ENCODE results near the gene HSD17B14. TPM values are rescaled to one million over a fixed set of nuclear protein-coding genes. Genes with fewer than 3 reads are reported as not detected.

The HSD17B14 gene
- total RNA-seq, 1 experiment from 2014 or later, result 11.2 TPM

GRCh38 chr19:48845384-48845783 lies 9.1 kb upstream of the HSD17B14 start:
- Mint-ChIP-seq H3K9me3 (no peaks in the 10 kb centered on the region), H3K4me3 (no peak overlapping the region), H3K4me1 (peaks cover 4 to 8% of the 10 kb centered on the region in 2 experiments), H3K27me3 (ENCODE audit: low read depth) (no peaks in the 10 kb centered on the region), H3K27ac (no peak overlapping the region), H3K36me3 (ENCODE audit: insufficient read depth in 1 of 3, low read depth in 3 of 3) (peaks cover 4 to 30% (median 23%) of the 10 kb centered on the region in 3 experiments)
- Histone ChIP-seq H3T11ph (ENCODE audit: low read length) (no peak overlapping the region), H3K79me1 (ENCODE audit: insufficient read depth, low read depth, low read length, poor library complexity, severe bottlenecking) (no peaks in the 10 kb centered on the region), H3K79me2 (ENCODE audit: insufficient read depth, low read length) (no peaks in the 10 kb centered on the region), H2BK20ac (ENCODE audit: low read depth, low read length, poor library complexity, severe bottlenecking) (no peak overlapping the region), H4K91ac (ENCODE audit: insufficient read length, low read depth, low read length) (no peak overlapping the region), H3K14ac (ENCODE audit: insufficient read depth, low read length) (no peak overlapping the region), H2AFZ (ENCODE audit: low read length) (no peak overlapping the region), H2AK5ac (ENCODE audit: insufficient read length, low read length) (no peak overlapping the region), H2BK120ac (ENCODE audit: low read depth, low read length, poor library complexity, severe bottlenecking) (no peak overlapping the region), H3K4me2 (ENCODE audit: insufficient read depth, insufficient read length, low read length) (no peak overlapping the region), H3K9ac (ENCODE audit: extremely low read depth, insufficient read length, low read length) (no peak overlapping the region), H3K23ac (ENCODE audit: insufficient read length, low read depth, low read length) (no peak overlapping the region), H3K27ac (ENCODE audit: insufficient read length, low read depth, low read length) (no peak overlapping the region), H2BK15ac (ENCODE audit: low read depth, low read length) (no peak overlapping the region), H2BK5ac (ENCODE audit: insufficient read length, low read length) (no peak overlapping the region), H3K27me3 (ENCODE audit: insufficient read depth, low read length) (no peaks in the 10 kb centered on the region), H3K18ac (ENCODE audit: insufficient read length, low read depth, low read length) (no peak overlapping the region), H4K8ac (replicated peaks; ENCODE audit: insufficient read length, low read depth, low read length) (no peak overlapping the region), H3K23me2 (ENCODE audit: insufficient read length, low read depth, low read length, poor library complexity, severe bottlenecking) (no peaks in the 10 kb centered on the region), H2BK12ac (ENCODE audit: insufficient read length, low read depth, low read length) (no peak overlapping the region), H3K9me3 (ENCODE audit: control insufficient read depth, low read depth, low read length) (no peaks in the 10 kb centered on the region), H4K5ac (ENCODE audit: insufficient read length, low read depth, low read length) (no peak overlapping the region), H3K4ac (ENCODE audit: low read depth, low read length) (no peak overlapping the region), H4K20me1 (ENCODE audit: control insufficient read depth, insufficient read depth, insufficient read length) (no peaks in the 10 kb centered on the region), H3K56ac (ENCODE audit: insufficient read length, low read depth, low read length) (no peak overlapping the region), H3K4me1 (ENCODE audit: insufficient read depth, low read length) (no peaks in the 10 kb centered on the region)
- no CpG with 5 or more reads among the region's 15 CpGs for WGBS (ENCODE audit: extremely low coverage, insufficient read length, low lambda C conversion rate)
- no peak for TF ChIP-seq CTCF (conservative IDR thresholded peaks at IDR 0.05)
- DNase-seq, result no peak

Measured in H9 (cell line).